GM23248 (cell line): Measurements from ENCODE around the gene NAALADL2. TPM values are rescaled to one million over a fixed set of nuclear protein-coding genes. Genes with fewer than 3 reads are reported as not detected.
A peak's percentile ranks its signal among the peaks of the same experiment; 100 is the strongest.

ENCODE experiments used
- DNase-seq: peaks from one replicate; pipeline ENCODE4 v3.0.0-alpha.2; 2015
- H2AFZ ChIP-seq: fragments of 200-600 bp; sonication (generic); 2 replicates; pipeline ENCODE4 v1.6.1; 2016; ENCODE audit warnings: antibody characterized with exemption
- H3F3A ChIP-seq: fragments of 200-600 bp; sonication (generic); 2 replicates; pipeline ENCODE4 v1.6.1; 2016; ENCODE audit warnings: mild to moderate bottlenecking, antibody characterized with exemption, mixed run types; ENCODE audit not compliant: insufficient read depth
- H3K27ac ChIP-seq: fragments of 200-600 bp; sonication (generic); 2 replicates; pipeline ENCODE4 v1.5.1; 2016; ENCODE audit warnings: mild to moderate bottlenecking
- H3K27me3 ChIP-seq: fragments of 200-600 bp; sonication (generic); replicated peaks from 2 replicates; pipeline ENCODE4 v1.6.1; 2016; ENCODE audit warnings: mild to moderate bottlenecking; ENCODE audit not compliant: insufficient read depth
- H3K36me3 ChIP-seq: fragments of 200-600 bp; sonication (generic); 2 replicates; pipeline ENCODE4 v1.6.1; 2016; ENCODE audit warnings: low read depth, mild to moderate bottlenecking
- H3K4me1 ChIP-seq: fragments of 200-600 bp; sonication (generic); 2 replicates; pipeline ENCODE4 v1.6.1; 2016; ENCODE audit warnings: mild to moderate bottlenecking; ENCODE audit not compliant: insufficient read depth
- H3K4me2 ChIP-seq: fragments of 200-600 bp; sonication (generic); one replicate; pipeline ENCODE4 v1.6.1; 2016; ENCODE audit warnings: mild to moderate bottlenecking; ENCODE audit not compliant: unreplicated experiment
- H3K4me3 ChIP-seq: fragments of 200-600 bp; sonication (generic); 2 replicates; pipeline ENCODE4 v1.5.1; 2016; ENCODE audit warnings: mild to moderate bottlenecking
- H3K79me2 ChIP-seq: fragments of 200-600 bp; sonication (generic); 2 replicates; pipeline ENCODE4 v1.6.1; 2016; ENCODE audit warnings: mild to moderate bottlenecking; ENCODE audit not compliant: insufficient read depth
- H3K9ac ChIP-seq: fragments of 200-600 bp; sonication (generic); 2 replicates; pipeline ENCODE4 v1.6.1; 2016; ENCODE audit warnings: mild to moderate bottlenecking
- H3K9me2 ChIP-seq: fragments of 200-600 bp; sonication (generic); 2 replicates; pipeline ENCODE4 v1.6.1; 2016; ENCODE audit warnings: mixed run types, mild to moderate bottlenecking, moderate library complexity; ENCODE audit not compliant: insufficient read depth
- H3K9me3 ChIP-seq: fragments of 200-600 bp; sonication (generic); one replicate; pipeline ENCODE4 v1.6.1; 2017; ENCODE audit warnings: low read depth
- H4K20me1 ChIP-seq: fragments of 200-600 bp; sonication (generic); 2 replicates; pipeline ENCODE4 v1.6.0; 2016; ENCODE audit not compliant: insufficient read depth
- EZH2 ChIP-seq: fragments of 200-600 bp; sonication (generic); IDR thresholded peaks from 2 replicates; pipeline ENCODE4 v1.6.1; 2018; ENCODE audit warnings: antibody characterized with exemption, mild to moderate bottlenecking; ENCODE audit not compliant: insufficient read depth, poor library complexity, severe bottlenecking
- EZH2phosphoT487 ChIP-seq: fragments of 200-600 bp; sonication (generic); IDR thresholded peaks from 2 replicates; pipeline ENCODE4 v1.6.1; 2018; ENCODE audit warnings: antibody characterized with exemption, moderate library complexity, mild to moderate bottlenecking, low read depth; ENCODE audit not compliant: insufficient read depth
- WGBS, 2 experiments: methylation state at CpG; one replicate each; pipeline ENCODE4 v1.1.6; 2015 to 2017; ENCODE audit warnings: low lambda C conversion rate in 2 of 2, low coverage in 1 of 2; ENCODE audit errors: missing lambda C conversion rate in 2 of 2; 5-methylcytosine and 5-hydroxymethylcytosine counted together
- in situ Hi-C: fragments of 300-500 bp; cut with MboI; formaldehyde crosslinking; loops from 2 replicates; pipeline ENCODE4 v1.15.0; 2020
- polyA plus RNA-seq: library from polyadenylated mRNA; unstranded; fragments of >200 nt; fragmentation: Nextera tagmentation; extraction: Ambion mirVana; gene quantifications from 2 replicates; pipeline ENCODE4 v1.2.1, GENCODE V29; 2016
- total RNA-seq: library from RNA; depleted of rRNA; stranded (reverse); fragments of >200 nt; shearing (Covaris generic); gene quantifications from 2 replicates; pipeline ENCODE4 v1.2.3, GENCODE V29; 2014

NAALADL2 gene
- total and polyA plus RNA-seq, 2 experiments from 2014 or later, result 20.5 to 81.0 TPM

GRCh38 chr3:175571096-175571495, 712.0 kb downstream of the NAALADL2 start:
- peaks cover 2% of the 10 kb centered on the region for H3K9me3 ChIP-seq
- H3K4me1 ChIP-seq, result no peaks in the 10 kb centered on the region
- TF ChIP-seq EZH2 (no peak), EZH2phosphoT487 (no peak)
- H3K36me3 ChIP-seq, result no peaks in the 10 kb centered on the region
- H3K27ac ChIP-seq, result no peak overlapping the region
- no peak overlapping the region for H3K9ac ChIP-seq
- DNase-seq, result no peak
- H3K4me3 ChIP-seq, result no peak overlapping the region
- in situ Hi-C loops, result no loop called here
- H3K9me2 ChIP-seq, result no peaks in the 10 kb centered on the region
- no peak overlapping the region for H2AFZ ChIP-seq
- no peaks in the 10 kb centered on the region for H3F3A ChIP-seq
- no peaks in the 10 kb centered on the region for H3K27me3 ChIP-seq
- no peaks in the 10 kb centered on the region for H4K20me1 ChIP-seq
- H3K4me2 ChIP-seq, result no peak overlapping the region
- no peaks in the 10 kb centered on the region for H3K79me2 ChIP-seq

DNA sequence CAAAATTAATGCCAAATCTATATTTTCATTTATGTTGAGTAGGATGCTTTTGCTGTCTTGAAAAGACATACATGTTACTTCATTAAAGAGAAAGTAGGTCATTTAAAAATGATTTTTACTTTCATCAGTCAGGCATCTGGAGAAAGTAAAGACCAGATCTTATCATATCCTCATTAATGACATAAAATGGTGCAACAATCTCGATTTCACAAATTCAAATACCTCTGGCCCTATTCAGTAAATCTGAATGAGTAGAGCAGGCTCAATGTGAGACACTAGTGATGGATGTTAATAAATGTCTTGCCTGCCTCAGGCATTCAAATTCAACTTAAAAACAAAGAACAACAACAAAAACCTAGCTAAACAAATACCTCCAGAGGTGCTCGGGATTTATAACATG, 714.1 kb downstream of the NAALADL2 start:
- Histone ChIP-seq H3K27ac (no peak overlapping the region), H3K36me3 (no peaks in the 10 kb centered on the region), H3F3A (no peaks in the 10 kb centered on the region), H3K4me2 (no peak overlapping the region), H3K79me2 (no peaks in the 10 kb centered on the region), H2AFZ (no peak overlapping the region), H3K9ac (no peak overlapping the region), H3K4me3 (no peak overlapping the region), H3K4me1 (no peaks in the 10 kb centered on the region), H4K20me1 (no peaks in the 10 kb centered on the region), H3K9me3 (no peaks in the 10 kb centered on the region), H3K27me3 (no peaks in the 10 kb centered on the region), H3K9me2 (no peaks in the 10 kb centered on the region)
- in situ Hi-C loops, result no loop called here
- no peak for TF ChIP-seq EZH2phosphoT487
- no peak for TF ChIP-seq EZH2
- no peak for DNase-seq
- WGBS, 2 experiments, result 80 to 87% methylated on average over 2 of the region's 2 CpGs

DNA sequence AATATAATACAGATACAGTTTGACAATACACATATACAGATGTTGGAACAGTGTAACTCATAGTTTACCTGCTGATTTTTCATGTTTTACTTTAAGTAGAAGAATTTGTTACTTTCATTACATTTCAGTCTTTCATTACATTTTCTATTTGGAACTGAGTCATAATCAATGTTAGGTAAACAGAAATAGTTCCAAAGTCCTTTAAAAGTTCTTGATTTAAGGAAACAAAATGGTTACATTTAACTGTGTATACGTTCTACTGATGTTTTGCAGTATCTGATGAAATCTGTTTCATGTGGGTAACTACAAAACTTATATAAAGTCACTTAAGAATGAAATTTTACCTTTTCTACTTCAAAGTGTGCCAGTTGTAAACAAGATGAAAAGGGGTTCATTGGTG, 721.2 kb downstream of the NAALADL2 start:
- Histone ChIP-seq H4K20me1 (no peaks in the 10 kb centered on the region), H3K9ac (no peak overlapping the region), H3K27ac (no peak overlapping the region), H3K4me1 (no peaks in the 10 kb centered on the region), H3K27me3 (no peaks in the 10 kb centered on the region), H3K4me2 (no peak overlapping the region), H3F3A (no peaks in the 10 kb centered on the region), H3K79me2 (no peaks in the 10 kb centered on the region), H2AFZ (no peak overlapping the region), H3K4me3 (no peak overlapping the region), H3K9me3 (no peaks in the 10 kb centered on the region), H3K36me3 (no peaks in the 10 kb centered on the region), H3K9me2 (0 out of 2 replicates have a peak, but pooled peaks cover 4% of the 10 kb centered on the region)
- no peak for DNase-seq
- 63 to 73% methylated on average over 1 of the region's 1 CpG for WGBS, 2 experiments
- in situ Hi-C loops, result no loop called here
- TF ChIP-seq EZH2phosphoT487, result no peak
- no peak for TF ChIP-seq EZH2

GRCh38 chr3:175585898-175586297, 726.8 kb downstream of the NAALADL2 start:
- H4K20me1 ChIP-seq, result no peaks in the 10 kb centered on the region
- TF ChIP-seq EZH2, result no peak
- no peak for TF ChIP-seq EZH2phosphoT487
- no peaks in the 10 kb centered on the region for H3K9me3 ChIP-seq
- no peak overlapping the region for H3K4me2 ChIP-seq
- H3F3A ChIP-seq, result no peaks in the 10 kb centered on the region
- H3K4me1 ChIP-seq, result peaks cover 5% of the 10 kb centered on the region; the same call in 1 of the 2 replicates
- peak; percentile 68 for DNase-seq
- H3K9ac ChIP-seq, result no peak overlapping the region
- 84 to 87% methylated on average over 2 of the region's 2 CpGs for WGBS, 2 experiments
- H3K27ac ChIP-seq, result no peak overlapping the region
- in situ Hi-C loops, result no loop called here
- H3K4me3 ChIP-seq, result no peak overlapping the region
- no peak overlapping the region for H2AFZ ChIP-seq
- H3K27me3 ChIP-seq, result no peaks in the 10 kb centered on the region
- H3K36me3 ChIP-seq, result no peaks in the 10 kb centered on the region
- H3K9me2 ChIP-seq, result 0 out of 2 replicates have a peak, but pooled peaks cover 4% of the 10 kb centered on the region
- H3K79me2 ChIP-seq, result no peaks in the 10 kb centered on the region

GRCh38 chr3:175590745-175591144, 731.6 kb downstream of the NAALADL2 start:
- no peaks in the 10 kb centered on the region for H3K79me2 ChIP-seq
- 86 to 93% methylated on average over 3 of the region's 3 CpGs for WGBS, 2 experiments
- H3K27ac ChIP-seq, result no peak overlapping the region

More at GRCh38 chr3:175590745-175591144, 731.6 kb downstream of the NAALADL2 start:
- H3K9ac ChIP-seq, result no peak overlapping the region
- H3K4me1 ChIP-seq, result peaks cover 5% of the 10 kb centered on the region; the same call in 1 of the 2 replicates
- H3K27me3 ChIP-seq, result no peaks in the 10 kb centered on the region
- no peak for DNase-seq
- no peaks in the 10 kb centered on the region for H4K20me1 ChIP-seq
- H3F3A ChIP-seq, result no peaks in the 10 kb centered on the region
- no peaks in the 10 kb centered on the region for H3K9me3 ChIP-seq
- in situ Hi-C loops, result no loop called here
- no peak overlapping the region for H3K4me2 ChIP-seq
- no peak overlapping the region for H3K4me3 ChIP-seq
- H3K9me2 ChIP-seq, result no peaks in the 10 kb centered on the region
- TF ChIP-seq EZH2 (no peak), EZH2phosphoT487 (no peak)
- no peak overlapping the region for H2AFZ ChIP-seq
- H3K36me3 ChIP-seq, result no peaks in the 10 kb centered on the region
